ENCODE data around the gene NELFA.
A peak's percentile ranks its signal among the peaks of the same experiment; 100 is the strongest.

The NELFA gene

DNA sequence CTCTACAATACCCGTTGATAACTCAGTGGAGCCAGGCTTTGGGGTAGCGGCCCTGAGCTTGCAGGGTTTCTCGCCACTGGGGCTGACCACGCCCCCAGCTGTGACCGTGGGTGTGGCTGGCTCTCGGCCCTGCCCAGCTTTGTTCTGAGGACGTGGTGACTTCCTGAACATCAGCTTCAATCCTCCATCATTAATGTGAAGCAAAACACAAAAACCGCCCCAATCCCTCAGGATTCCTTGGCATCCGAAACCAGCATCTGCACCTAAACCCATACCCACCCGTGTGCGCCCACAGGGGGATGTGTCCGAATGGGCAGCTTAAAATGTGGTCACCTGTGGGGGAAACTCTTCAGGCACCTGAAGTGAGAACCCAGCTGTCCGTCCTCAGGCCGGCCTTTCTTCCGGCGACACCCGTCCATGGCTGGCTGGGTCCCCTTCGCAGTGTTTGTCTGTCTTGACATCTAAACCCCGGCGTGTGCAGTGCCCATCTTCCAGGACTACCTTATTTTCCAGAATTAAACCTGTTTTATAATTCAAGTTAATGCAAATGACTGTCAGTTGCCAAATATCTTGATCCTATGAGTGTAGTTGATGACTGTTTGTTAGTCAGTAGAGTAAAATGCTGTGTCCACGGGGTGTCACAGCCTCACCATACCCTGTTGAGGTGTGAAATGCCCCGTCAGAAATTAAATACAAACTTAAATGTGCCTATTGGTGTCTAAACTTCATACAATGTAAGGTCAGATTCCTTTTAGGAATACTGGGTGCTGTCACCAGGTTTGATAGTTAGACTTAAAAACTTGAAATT is 27.3 kb downstream of the NELFA start:
- peak; percentile 30 to 59 for DNase-seq

DNA sequence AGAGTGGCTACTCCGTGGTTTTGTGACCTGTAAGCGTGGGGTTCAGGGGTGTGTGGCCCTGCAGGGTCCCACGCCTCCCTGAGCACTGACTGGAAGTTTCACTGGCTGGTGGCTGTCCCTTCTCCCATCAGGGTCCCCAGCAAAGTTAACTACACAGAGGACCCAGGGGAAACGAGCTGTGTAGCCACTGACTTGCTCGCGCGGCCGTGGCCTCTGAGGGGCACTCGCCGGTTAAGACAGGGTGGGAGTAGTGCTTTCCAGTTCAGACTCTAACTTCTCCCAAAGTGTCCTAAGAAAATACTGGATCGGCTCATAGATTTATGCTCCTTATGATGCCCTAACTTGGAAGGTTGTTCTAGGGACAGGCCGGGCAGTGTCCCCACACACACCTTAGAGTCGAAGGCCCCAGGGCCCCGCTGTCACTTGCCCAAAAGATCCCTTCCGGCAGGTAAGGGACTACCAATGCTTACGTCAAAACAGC is 28.2 kb downstream of the NELFA start:
- DNase-seq: no peak

DNA sequence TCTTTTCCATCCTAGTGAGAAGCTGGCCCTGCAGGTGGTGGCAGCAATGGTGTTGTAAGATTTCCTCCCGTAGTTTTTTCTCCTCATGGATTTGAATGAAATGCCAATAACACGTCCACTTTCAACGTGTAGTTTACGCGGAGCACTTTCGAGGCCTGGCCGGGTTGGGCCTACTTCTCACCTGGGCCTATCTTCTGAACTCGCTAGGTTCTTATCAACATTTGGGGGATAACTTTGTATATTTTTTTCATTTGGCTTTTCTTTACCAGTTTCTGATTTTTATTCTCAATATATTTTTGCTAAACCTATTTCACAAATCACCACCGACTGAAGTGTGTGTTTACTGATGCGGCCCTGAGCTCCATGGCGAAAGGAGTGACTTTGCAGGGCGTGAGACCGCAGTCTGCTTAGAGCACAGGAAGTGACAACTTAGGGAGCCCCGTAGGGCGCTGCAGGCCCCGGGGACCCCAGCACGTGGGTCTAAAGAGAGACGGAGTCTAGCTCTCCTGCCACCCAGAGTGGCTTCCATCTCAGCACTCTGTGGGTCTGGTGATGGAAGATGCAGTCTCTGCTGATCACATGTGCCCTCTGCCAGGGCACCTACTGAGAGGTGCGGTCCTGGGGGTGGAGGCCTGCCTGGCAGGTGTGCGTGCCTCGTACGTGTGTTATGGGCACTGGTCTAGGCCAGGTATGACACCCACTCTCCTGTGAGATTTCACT is 29.1 kb downstream of the NELFA start:
- no peak for DNase-seq

DNA sequence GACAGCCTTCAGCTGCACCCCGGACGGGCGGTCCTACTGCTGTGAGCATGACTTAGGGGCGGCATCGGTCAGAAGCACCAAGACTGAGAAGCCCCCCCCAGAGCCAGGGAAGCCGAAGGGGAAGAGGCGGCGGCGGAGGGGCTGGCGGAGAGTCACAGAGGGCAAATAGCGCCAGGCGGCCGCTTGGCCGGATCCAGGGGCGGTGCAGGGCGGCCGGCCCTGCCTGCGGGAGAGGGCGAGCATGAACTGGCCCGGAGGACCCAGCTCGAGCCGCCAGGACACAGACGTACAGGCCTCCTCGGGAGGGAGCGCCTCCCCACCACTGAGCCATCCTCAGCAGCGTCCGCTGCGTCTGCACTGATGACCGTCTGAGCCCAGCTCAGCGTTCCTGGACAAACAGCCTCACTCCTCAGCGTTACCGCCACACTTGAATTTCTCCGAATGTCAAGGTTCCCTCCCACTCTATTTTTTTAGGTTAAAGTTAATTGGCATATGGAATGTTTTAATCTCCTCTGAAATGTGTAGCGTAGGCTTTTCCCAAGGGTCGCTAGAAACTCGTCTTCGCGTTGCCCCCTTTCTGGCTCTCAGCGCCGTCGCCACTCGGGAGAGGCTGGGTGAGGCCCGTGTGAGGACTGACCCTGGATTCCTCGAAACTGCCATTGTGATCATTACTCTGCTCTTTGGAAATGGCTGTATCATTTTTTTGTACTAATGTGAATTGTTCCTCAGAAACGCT is 29.9 kb downstream of the NELFA start:
- no peak for DNase-seq

DNA sequence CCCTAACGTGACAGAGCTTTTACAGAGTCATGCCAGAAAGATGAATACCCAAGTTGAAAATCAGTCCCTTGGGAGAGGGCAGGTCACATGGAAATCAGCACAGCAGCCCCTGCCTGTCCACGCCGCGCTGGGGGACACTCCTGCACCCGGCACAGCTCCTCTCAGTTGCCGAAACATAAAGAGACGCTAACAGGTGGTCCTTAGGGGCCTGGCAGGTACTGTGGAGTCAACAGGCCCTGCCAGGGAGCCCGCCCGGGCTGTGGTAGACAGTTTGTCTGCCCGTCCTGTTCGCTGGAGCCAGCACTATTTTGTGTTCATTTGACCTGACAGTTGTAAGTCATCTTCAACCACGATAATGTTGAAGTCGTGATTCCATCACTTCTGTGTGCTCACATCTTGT is 30.5 kb downstream of the NELFA start:
- no peak for DNase-seq

DNA sequence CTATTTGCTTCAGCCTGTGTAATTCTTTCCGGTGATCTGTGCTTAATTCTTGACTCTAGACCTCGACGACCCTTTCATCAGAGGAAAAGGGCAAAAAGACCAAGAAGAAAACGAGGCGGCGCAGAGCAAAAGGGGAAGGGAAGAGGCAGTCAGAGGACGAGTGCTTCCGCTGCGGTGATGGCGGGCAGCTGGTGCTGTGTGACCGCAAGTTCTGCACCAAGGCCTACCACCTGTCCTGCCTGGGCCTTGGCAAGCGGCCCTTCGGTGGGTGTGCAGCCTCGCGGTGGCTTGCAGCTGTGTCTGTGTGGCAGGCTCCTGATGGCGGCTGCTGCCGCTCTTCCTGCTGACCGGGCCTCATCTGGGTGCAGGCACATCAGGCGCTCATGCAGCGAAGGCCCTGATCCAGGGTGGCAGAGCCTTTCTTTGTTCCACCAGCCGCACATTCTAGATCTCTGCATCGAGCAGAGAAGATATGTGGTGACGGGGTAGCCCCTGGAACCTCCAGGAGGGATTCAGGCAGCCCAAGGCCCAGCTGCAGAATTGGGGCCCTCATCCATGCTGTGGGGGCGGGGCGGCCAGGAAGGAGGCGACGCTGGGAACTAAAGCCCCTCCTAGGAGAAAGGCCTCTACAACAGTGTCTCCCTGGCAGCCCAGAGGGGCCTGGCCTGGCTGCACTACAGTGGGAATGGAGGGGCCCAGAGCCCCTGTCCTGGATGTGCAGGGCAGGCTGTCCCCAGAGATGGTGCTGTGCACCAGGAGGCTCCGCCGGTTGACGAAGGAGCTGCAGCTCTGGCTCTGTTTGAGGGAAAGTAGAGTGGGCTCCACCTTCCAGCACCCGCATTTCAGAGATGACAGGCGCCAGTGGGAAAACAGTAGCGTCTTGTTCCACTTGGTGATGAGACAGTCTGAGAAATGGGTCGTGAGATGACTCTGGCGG is 32.1 kb downstream of the NELFA start:
- no peak for DNase-seq

DNA sequence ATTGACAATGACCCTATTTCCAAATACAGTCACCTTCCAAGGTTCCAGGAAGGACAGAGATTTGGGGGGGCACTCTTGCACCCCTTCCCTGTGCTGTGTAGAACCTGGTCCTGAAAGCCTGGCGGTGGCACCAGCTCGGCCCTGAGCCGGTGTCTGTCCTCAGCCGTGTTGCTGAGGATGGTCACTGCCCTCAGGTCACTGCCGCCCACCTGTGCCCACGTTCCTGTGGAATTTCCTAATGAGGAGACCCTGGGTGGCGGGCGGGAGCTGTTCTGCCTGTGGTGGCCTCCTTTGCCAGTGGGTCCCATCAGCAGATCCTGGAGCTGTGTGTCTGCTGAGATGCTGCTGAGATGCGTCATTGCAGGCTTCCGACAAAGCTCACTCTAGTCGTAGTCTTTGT is 32.9 kb downstream of the NELFA start:
- no peak for DNase-seq

DNA sequence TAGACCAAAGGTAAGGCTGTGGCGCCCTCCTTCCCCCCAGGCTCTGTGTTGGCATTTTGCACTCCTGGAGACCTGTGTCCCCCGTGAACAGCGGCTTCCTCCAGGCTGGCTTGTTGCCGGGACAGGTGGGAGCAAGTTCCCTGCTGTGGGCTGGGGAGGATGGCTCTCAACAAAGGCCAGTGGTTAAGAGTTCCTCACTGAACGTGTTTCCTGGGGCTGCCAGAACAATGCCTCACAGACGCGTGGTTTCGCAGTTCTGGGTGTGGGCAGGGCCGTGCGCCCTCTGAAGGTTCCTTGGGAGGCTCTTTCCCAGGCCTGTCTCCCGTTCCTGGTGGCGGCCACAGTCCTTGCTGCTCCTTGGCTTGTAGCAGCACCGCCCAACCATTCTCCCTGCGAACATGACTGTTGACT is 33.4 kb downstream of the NELFA start:
- no peak for DNase-seq

DNA sequence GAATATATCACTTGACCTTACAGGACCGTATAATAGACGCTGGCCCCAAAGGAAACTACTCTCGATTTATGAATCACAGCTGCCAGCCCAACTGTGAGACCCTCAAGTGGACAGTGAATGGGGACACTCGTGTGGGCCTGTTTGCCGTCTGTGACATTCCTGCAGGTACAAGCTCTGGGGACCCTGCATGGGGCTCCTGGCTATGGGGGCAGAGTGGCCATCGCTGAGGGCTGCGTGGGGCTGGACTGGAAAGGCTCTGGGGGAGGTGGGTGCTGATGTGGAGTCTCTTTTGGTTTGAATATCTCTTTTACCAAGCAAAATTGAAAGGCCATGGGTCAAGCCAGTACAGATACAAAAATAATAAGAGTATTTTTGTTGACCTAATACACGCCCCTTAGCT is 33.9 kb downstream of the NELFA start:
- DNase-seq: no peak

DNA sequence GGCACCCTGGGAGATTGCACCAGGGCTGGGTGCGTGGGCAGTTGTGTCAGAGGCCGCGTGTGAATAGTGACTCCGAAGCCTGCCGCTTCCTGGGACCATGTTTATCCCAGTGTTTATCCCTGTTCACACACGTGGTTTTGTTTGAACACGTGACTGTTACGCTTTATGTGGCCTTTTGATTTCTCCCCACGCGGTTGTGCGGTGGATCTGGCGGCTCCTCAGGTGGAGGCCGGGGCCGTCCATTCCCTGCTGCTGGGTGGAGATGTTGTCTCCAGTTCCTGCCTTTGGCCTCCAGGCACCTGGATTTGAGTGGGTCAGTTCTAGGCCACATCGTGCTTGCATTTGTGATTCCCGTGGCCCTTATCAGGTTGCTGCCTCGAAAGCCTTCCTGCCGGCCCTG is 35.1 kb downstream of the NELFA start:
- no peak for DNase-seq

DNA sequence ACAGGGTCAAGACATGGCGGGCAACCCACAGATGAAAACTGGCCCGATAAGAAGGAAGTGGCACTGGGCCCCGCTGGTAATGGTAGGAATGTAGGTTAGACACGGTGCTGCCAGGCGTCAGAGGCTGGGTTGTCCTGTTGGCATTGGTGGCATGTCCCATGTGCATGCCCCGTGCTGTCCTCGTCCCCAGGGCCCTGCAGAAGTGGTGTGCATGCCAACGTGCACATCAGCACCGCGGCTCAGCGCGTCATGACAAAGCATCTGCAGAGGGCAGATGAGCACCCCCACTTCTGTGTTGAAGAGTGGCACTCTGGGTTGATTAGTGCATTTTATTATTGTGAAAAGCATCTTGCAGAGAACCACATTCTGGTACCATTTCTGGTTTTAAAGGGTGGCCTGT is 35.6 kb downstream of the NELFA start:
- DNase-seq: no peak

DNA sequence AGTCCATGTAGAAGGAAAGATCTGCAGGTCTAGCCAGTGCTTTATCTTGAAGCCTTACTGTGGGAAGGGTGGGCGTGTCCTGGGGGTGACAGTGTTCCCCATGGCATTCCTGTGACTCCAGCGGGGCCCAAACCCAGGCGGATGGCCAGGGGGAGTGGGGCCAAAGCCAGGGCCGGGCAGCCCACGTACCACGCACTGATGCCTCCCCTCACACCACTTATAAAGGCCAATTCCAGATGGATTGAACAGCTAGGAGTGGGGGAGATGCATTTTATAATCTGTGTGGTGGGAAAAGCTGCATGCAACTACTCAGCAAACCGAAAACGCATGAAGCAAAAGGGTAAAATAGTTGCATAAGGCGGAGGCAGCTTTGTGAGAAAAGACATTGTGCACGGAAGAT is 36.4 kb downstream of the NELFA start:
- DNase-seq: no peak

DNA sequence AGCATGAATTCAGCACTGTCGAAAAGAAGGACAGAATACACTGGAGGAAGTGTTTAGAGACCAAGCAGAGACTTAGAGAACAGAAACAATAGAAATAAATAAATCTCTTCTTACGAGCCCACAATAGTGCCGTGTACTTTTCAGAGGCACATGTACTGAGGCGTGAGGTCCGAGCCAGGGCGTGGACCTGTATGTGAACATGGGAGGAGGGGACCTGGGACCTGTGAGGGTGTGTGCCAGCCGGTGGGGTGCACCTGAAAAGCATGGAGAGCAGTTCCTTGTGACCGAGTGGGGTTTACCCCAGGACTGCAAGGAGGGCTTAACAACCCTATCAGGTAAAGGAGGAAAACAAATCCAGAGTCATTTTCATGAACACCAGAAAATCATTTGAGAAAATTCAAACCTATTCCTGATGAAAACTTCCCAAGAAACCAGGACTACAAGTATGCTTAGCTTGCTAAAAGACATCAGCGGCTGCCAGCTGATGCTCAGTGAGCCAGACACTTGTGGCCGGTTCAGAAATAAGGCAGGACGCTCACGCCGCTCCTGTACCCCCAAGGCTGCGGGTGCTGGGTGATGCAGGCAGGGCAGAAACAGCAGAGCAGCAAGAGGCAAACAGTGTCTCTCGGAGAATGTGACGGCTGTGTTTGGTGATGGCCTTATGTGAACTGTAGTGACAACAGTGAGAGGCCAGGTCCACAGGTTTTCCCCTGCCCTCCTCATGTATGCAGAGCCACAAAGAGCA is 37.1 kb downstream of the NELFA start:
- DNase-seq: no peak

DNA sequence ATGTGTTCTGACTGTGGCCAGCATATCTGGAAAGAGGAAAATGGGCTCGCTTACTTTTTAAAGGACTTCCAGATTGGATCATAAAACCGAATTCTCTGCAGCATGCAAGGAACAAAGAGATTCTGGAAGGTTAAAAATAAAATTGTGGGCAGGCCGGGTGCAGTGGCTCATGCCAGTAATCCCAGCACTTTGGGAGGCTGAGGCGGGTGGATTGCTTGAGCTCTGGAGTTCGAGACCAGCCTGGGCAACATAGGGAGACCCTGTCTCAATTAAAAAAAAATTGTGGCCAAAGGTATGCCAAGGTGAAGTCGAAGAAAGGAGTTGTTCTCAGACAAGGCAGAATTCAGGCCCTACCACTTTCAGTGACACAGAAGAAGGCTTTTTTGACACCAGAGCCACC is 37.8 kb downstream of the NELFA start:
- no peak for DNase-seq

DNA sequence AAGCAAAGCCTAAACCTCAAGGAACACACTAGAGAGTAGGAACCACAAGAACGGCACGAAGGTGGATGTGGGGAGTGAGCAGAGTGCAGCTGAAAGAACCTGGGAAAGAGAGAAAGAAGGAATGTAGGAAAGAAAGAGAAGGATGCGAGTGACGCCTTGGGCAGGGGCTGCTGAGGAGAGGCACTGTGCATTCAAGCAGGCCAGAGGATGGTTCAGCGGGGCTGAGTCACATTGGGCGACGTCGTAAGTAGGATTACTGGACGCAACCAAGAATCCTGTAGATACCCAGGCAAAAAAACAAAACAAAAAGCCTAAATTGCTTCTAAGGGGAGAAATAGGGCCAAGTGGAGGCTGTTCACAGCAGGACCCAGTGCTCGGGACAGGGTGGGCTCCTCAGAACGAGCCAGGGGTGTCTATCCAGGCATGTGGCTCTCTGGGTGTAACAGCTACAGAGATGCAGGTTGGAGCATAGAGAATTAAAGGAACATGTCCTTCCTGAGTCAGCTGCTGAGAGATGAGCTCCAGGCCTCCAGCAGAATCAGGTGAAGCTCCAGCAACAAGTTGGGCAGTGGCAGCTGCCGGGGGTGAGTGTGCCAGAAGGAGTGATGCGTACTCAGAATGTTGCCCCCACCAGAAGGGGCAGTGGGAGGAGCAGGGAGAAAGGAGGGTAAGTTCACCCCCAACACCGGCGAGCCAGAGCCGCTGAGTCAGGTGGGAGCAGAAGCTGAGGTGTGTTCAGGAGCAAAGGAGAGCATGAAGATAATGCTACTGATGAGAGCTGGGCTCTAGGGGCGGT is 38.6 kb downstream of the NELFA start:
- no peak for DNase-seq

DNA sequence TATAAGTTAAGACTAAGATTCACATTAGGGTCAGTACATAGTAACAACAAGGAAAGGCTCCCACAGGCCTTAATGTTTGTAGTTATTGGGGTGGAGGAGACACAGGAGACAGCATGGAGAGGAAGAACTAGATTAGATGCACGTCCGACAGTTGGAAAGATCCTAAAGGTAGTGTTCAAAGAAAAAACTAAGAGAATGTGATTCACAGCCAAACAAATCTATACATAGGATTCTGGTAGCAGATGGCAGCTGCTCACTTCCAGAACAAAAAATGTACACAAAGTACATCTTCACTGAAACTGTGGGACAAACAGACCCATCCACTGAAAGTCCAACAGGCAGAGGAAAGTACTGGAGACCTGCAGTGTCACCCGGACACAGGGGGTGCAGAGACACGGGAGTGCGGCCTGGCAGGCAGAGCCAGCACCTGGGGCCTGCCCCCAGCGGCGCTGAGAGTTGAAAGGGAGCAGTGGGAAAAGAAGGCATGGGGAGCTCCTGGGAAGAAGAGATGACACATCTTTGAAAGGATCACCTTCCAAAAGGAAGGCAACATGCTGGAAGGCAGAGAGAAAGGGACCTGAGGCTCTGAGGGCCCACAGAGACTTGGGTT is 40.0 kb downstream of the NELFA start:
- DNase-seq: no peak

DNA sequence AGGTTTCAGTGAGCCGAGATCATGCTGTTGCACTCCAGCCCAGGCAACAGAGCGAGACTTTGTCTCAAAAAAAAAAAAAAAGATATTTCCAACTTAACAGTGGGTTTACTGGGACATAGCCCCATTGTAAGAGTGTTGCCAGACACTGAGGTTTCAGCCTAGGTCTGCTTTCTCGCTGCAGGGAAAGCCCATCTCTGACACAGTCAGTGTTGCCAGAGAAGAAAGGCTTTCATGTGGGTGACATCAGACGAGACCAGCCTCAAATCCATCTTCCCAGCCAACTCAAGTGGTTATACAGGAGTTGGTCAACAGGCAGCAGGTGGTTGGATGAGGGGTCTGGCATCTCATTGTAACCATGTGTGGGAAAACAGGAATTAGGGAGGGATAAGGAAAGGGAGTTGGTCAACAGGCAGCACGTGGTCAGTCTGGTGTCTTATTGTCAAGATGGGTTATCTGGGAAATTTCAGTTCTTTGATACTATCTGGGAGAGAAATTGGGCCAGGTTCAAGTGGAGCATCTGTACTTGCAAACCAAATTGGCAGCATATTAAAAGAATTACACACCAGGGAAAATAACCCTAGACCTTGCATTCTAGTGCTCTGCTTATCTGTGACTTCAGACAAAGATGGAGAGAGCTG is 41.1 kb downstream of the NELFA start:
- DNase-seq: no peak

DNA sequence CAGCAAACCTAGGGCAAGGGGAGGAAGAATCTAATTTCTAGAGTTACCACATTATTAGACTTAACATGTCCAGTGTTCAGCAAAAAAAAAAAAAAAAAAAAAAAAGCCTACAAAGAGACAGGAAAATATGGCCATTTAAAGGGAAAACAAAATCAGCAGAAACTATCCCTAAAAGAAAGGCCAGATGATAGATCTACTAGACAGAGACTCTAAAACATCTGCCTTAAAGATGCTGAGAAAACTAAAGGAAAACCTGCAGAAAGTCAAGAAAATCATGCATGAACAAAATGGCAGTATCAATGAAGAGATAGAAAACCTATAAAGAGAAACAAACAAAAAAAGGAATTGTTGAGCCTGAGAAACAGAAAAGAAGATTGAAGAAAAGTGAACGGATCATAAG is 43.8 kb downstream of the NELFA start:
- no peak for DNase-seq

DNA sequence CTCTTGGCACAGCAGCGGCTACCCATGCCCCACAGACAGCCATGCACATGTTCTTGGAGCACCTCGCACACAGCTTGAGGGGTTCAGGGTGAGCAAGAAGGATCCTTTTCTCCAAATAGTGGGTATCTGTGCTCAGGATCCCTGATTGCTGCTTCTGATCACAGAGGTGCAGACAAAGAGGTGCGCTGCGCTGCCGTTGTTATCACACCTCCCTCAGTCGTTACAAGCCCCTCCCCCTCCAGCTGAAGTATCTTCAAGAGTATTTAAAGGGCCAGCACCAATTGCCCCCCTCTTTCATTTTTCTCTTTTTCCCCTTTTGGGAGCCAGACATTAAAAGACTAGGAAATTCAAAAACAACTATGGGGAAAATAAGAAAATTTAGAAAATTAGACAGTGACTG is 44.3 kb downstream of the NELFA start:
- DNase-seq: no peak

DNA sequence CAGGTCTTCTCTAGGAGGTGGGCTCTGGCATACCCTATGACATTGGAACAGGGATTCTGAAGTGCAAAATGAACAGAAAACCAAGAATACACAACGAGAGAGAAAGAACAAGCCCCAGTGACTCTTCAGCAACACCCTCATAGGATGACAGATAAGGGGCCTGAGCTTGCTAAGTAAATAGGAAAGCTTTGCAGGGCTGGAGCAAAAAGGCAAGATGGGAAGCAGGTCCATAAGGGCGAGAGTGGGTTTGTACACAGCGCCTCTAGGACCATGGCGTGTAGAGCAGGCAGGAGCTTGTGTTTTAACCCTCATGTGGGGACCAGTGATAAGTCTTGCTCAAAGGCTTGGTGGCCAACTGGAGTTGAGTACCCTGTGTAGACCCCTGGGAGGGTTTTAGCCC is 45.8 kb downstream of the NELFA start:
- DNase-seq: no peak
